GM12874 (cell line): ENCODE measurements around the gene UBN2.

Experiments used
- TF ChIP-seq, protein P1 (sequence below): IDR thresholded peaks from 2 replicates; pipeline ENCODE4 v1.5.1; 2011; ENCODE audit warnings: low read depth, mild to moderate bottlenecking, control low read depth, low read length, moderate library complexity; ENCODE audit not compliant: insufficient read depth

The UBN2 gene

DNA sequence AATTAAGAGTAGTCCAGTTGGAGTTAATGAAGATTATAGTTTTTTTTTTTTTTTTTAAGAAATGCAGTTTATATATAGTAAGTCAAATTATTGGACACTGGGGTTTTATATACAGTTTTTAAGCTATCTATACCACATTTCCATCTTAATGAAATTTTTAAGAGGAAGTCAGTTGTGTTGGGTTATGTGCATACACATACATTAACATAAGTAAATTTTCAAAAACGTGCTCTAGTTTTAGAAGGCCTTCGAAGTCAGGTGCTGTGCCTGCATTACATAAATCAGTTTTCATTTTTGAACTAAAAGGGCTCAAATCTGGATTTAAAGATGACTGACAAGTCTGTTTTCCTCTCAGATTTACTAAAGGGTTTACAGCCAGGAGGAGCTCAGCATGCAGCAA lies 62.5 kb downstream of the UBN2 start:
- TF ChIP-seq, protein P1, sequence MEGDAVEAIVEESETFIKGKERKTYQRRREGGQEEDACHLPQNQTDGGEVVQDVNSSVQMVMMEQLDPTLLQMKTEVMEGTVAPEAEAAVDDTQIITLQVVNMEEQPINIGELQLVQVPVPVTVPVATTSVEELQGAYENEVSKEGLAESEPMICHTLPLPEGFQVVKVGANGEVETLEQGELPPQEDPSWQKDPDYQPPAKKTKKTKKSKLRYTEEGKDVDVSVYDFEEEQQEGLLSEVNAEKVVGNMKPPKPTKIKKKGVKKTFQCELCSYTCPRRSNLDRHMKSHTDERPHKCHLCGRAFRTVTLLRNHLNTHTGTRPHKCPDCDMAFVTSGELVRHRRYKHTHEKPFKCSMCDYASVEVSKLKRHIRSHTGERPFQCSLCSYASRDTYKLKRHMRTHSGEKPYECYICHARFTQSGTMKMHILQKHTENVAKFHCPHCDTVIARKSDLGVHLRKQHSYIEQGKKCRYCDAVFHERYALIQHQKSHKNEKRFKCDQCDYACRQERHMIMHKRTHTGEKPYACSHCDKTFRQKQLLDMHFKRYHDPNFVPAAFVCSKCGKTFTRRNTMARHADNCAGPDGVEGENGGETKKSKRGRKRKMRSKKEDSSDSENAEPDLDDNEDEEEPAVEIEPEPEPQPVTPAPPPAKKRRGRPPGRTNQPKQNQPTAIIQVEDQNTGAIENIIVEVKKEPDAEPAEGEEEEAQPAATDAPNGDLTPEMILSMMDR = no peak

DNA sequence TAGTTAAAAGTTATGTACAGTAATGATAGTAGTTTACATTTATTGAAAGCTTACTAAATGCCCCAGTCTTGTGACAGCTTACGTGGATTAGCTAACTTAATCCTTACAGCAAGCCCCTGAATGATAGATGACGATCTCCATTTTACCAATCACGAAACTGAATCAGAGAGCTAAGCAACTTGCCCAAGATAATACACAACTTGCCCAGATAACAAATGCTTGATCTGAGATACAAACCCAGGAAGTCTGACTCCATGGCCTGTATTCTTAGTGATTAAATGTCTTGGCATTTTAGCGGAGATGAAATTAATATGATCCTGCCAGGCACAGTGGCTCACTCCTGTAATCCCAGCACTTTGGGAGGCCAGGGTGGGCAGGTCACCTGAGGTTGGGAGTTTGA lies 63.2 kb downstream of the UBN2 start:
- TF ChIP-seq, protein P1 = no peak

DNA sequence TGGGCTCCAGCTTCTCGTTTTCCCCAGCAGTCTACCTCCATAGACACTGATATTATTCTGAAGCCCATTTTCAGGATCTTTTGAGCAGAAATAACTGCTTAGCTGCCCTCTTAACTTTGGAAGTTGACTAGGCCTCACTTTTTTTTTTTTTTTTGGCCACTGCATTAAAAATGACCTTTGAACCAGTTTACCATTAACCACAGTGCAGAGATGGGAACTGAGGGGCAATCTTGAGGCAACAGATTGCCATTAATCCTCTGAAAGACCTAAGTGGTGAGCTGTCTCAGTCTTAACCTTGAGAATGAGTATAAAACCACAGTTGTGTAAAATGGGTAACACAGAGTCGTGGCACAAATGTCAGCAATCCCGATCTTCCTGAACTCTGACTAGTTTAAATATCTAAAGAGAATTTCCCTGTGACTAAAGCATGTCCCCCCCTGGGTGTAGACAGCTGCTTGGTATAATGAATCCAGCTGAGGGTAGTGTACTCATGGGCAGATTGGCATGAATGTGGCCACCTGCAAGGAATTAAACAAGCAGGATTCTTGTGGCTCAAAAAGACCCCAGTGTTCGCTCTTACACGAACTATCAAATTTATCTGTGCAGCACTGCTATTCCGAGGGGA lies 64.0 kb downstream of the UBN2 start:
- TF ChIP-seq, protein P1 = no peak

DNA sequence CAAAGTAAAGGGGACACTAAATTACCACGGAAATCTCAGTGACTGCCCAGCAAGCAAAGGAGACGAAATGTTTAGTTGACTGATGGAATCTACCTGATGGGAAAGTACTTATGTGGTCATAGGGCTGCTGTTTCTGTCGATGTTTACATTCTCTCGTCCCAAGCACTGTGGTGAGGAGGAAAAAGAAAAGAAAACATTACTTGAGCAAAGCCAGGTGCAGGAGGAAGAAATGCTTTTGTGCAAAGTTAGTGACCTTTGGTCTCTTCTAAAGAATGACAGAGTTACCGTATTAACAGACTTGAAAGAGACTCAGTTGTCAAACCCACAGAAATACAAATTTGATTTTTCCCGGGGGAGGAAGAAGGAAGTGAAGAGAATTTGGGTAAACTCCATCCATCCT lies 66.8 kb downstream of the UBN2 start:
- TF ChIP-seq, protein P1 = no peak

DNA sequence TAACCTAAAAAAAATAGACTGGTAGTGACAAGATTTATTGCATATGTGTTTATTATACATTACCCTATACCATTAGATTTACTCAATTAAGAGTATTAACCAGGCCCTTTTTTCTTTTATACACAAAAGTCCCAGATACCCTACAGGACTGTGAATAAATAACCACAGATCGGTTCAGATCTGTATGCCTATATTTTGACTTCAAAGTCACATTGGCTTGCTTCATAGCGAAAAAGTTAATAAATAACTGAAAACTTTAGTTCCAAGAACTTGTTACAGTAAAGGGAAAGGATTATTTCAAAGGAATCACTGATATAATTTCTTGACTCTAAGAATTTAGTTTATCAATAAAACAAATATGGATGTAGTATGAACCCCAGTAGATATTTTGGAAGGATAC lies 68.3 kb downstream of the UBN2 start:
- TF ChIP-seq, protein P1 = no peak

DNA sequence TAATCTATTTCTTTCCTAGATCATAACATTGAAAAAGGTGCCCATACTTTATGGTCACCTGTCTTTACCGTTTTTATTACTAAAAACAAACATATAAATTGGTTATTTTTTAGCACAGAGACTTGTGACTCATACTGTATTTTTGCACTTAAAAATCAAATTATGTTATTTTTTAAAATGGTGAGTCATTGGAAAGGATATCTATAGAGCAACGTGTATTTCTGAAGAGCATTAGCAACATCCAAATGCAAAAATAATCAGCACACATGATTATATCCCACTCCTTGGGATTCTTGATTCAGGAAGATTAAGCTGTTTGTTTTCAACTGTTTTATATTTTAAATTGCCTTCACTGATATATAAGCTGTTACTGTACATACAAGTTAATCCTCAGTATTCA lies 69.4 kb downstream of the UBN2 start:
- TF ChIP-seq, protein P1 = no peak

DNA sequence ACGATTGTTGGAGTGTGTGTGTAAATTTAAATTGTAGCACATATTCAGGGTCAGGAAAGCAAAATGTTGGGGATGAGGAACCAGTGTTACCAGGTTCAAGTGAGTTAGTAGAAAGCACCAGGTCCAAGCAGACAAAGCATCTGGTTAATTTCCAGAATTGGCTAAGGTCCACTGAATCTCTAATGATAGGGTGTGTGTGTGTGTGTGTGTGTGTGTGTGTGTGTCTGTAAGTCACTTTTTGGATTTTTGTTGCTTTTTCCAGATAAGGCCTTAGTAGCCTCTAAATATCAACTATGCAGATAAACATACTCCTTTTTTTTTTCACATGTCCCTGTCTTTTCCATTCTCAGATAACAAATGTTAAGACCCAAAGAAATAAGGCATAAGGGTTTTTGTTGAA lies 73.5 kb downstream of the UBN2 start:
- TF ChIP-seq, protein P1 = no peak
